ENCODE results near the gene INTS11. TPM values are rescaled to one million over a fixed set of nuclear protein-coding genes. Genes with fewer than 3 reads are reported as not detected.
A peak's percentile ranks its signal among the peaks of the same experiment; 100 is the strongest.

The INTS11 gene
- total and polyA plus RNA-seq, 9 of the 15 experiments (the other 6 are each of a cell fraction or from before 2014, with no cell fraction given), result 3.6 to 183 (median 110) TPM

DNA sequence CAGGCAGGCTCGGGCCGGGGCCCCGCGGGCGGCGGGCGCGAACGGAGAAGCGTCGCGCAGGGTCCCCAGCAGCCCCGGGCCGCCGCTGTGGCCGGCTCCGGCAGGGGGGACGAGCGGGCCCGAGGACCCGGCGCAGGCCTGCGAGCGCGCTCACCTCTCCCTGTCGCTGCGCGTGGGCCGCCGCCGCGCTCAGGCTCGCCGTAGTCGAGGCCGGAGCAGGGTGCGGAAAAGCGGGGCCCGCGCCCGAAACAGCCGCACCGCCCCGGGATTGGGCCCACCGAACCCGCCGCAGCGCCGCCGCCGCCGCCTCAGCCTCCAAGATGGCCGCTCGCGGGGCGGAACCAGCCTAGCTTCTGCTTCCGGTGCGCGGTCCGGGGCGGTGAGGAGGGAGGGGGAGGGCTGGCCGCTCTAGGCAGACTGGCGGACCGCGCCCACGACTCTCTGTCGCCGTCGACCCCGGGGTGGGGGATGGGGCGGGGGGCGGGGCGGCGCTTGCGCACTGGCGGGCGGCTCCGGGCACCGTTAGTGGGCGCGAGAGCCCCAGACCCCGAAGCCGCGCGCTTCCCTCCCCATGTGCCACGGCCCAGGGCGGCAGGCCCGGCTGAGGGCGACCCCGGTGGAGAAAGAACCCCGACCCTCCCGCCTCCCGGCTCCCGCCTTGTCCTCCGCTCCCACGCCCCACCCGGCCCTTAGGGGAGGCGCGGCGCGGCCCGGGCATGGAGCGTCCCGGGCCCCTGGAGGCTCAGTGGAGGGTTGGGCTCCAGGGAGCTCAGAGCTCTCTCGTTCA lies 50.8 kb downstream of the INTS11 start, which contains the start of gene UBE2J2 (continued):
- TF ChIP-seq, protein P1, sequence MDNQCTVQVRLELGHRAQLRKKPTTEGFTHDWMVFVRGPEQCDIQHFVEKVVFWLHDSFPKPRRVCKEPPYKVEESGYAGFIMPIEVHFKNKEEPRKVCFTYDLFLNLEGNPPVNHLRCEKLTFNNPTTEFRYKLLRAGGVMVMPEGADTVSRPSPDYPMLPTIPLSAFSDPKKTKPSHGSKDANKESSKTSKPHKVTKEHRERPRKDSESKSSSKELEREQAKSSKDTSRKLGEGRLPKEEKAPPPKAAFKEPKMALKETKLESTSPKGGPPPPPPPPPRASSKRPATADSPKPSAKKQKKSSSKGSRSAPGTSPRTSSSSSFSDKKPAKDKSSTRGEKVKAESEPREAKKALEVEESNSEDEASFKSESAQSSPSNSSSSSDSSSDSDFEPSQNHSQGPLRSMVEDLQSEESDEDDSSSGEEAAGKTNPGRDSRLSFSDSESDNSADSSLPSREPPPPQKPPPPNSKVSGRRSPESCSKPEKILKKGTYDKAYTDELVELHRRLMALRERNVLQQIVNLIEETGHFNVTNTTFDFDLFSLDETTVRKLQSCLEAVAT (IDR thresholded peaks at IDR 0.05), result no peak
- no peak for TF ChIP-seq ZNF140 (CRISPR knock-in tag; IDR thresholded peaks at IDR 0.05)
- no peak for TF ChIP-seq MAFG (tag; conservative IDR thresholded peaks at IDR 0.05)
- TF ChIP-seq GATAD2A (IDR thresholded peaks at IDR 0.05), result 0 out of 2 replicates have a peak, but pooled peaks have one; percentile 35
- TF ChIP-seq ZKSCAN1 (IDR thresholded peaks at IDR 0.05; ENCODE audit: low read depth, low read length), result no peak
- no peak for TF ChIP-seq ZFP1 (CRISPR knock-in tag; IDR thresholded peaks at IDR 0.05)
- TF ChIP-seq MTA2 (IDR thresholded peaks at IDR 0.05; ENCODE audit: low read depth), result no peak
- peak; percentile 80 for TF ChIP-seq ELF1 (tag; IDR thresholded peaks at IDR 0.05)
- TF ChIP-seq CEBPB (tag; IDR thresholded peaks at IDR 0.05), result no peak
- TF ChIP-seq RB1 (IDR thresholded peaks at IDR 0.05; ENCODE audit: low read depth), result peak; percentile 75
- no peak for TF ChIP-seq IRF1 (CRISPR knock-in tag; IDR thresholded peaks at IDR 0.05; ENCODE audit: borderline replicate concordance)
- TF ChIP-seq FOXM1 (IDR thresholded peaks at IDR 0.05; ENCODE audit: low read depth), result no peak
- TF ChIP-seq FOXM1 (CRISPR knock-in tag; IDR thresholded peaks at IDR 0.05; ENCODE audit: low read depth), result no peak; the same call in 1 of the 2 replicates
- peak; percentile 97 for TF ChIP-seq NR2C2 (CRISPR knock-in tag; IDR thresholded peaks at IDR 0.05)
- TF ChIP-seq NR2C2 (tag; IDR thresholded peaks at IDR 0.05), result peak; percentile 100
- TF ChIP-seq SOX6 (IDR thresholded peaks at IDR 0.05), result peak; percentile 24; the same call in 1 of the 2 replicates
- peak; percentile 15 for TF ChIP-seq FUS (optimal IDR thresholded peaks at IDR 0.05; ENCODE audit: low read depth, low read length)
- no peak for TF ChIP-seq SRSF9 (IDR thresholded peaks at IDR 0.05; ENCODE audit: borderline replicate concordance, low read depth, low read length)
- TF ChIP-seq PML (IDR thresholded peaks at IDR 0.05; ENCODE audit: low read length), result peak; percentile 39; the same call in 1 of the 2 replicates
- peak in 1 of 3 experiments; percentile 85; a peak in 2 of 6 replicates for TF ChIP-seq ZBTB11 (CRISPR knock-in tag; IDR thresholded peaks at IDR 0.05)
- no peak for TF ChIP-seq TBL1XR1 (IDR thresholded peaks at IDR 0.05; ENCODE audit: low read length in 2 of 2)
- TF ChIP-seq ZSCAN32 (CRISPR knock-in tag; IDR thresholded peaks at IDR 0.05), result no peak
- TF ChIP-seq, protein P2, sequence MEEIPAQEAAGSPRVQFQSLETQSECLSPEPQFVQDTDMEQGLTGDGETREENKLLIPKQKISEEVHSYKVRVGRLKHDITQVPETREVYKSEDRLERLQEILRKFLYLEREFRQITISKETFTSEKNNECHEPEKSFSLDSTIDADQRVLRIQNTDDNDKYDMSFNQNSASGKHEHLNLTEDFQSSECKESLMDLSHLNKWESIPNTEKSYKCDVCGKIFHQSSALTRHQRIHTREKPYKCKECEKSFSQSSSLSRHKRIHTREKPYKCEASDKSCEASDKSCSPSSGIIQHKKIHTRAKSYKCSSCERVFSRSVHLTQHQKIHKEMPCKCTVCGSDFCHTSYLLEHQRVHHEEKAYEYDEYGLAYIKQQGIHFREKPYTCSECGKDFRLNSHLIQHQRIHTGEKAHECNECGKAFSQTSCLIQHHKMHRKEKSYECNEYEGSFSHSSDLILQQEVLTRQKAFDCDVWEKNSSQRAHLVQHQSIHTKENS (CRISPR knock-in tag; IDR thresholded peaks at IDR 0.05), result no peak

All from K562 (cell line).